HG02763 (cell line): Measurements from ENCODE around the gene STOML2.

ENCODE experiments used
- ATAC-seq: cut with Tn5 transposase; IDR thresholded peaks from one replicate; pipeline ENCODE4 v1.9.1; 2021; ENCODE audit warnings: mild to moderate bottlenecking, moderate library complexity; ENCODE audit not compliant: unreplicated experiment

STOML2 gene

DNA sequence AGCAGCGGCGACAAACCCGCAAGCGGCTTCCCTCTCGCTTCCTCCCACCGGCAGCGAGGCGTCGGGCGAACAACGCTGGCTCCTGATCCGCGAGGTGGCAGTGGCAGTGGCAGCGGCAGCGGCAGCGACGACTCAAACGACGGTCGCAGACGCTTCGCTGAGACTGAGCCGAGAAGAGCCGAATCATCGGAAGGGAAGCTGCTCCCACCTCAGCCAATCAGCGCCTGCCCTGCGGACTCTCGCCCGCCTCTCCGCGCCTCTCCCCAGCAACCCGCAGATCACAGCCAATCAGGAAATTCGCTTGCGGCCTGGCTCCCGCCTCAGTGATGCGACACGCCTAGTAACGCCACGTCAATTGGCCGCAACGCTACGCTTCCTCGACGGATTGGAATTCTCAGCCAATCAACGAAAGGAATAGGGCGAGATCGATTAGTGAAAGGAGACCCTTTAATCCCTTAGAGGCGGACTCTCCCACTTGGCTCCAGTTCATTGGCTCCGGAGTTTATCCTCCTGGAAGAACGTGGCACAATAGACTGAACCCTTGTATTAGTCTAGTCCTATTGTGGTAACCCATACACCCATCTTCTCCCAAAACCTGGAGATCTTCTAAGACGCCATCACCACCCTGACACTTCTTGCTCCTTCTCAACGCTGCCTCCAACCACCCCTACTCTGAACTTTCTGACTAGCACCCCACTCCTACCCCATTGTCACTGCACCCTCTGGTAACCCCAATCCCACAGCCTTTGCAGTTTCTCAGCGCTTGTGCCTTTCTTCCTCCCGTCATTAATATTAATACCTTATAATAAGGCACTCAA lies 30.3 kb downstream of the STOML2 start, which contains the start of gene VCP:
Gene VCP (minus strand): TSS at position 165 of the 818 bp plus-strand sequence. CDS start 272 bp downstream, outside the sequence.
- ATAC-seq: peak; percentile 90

DNA sequence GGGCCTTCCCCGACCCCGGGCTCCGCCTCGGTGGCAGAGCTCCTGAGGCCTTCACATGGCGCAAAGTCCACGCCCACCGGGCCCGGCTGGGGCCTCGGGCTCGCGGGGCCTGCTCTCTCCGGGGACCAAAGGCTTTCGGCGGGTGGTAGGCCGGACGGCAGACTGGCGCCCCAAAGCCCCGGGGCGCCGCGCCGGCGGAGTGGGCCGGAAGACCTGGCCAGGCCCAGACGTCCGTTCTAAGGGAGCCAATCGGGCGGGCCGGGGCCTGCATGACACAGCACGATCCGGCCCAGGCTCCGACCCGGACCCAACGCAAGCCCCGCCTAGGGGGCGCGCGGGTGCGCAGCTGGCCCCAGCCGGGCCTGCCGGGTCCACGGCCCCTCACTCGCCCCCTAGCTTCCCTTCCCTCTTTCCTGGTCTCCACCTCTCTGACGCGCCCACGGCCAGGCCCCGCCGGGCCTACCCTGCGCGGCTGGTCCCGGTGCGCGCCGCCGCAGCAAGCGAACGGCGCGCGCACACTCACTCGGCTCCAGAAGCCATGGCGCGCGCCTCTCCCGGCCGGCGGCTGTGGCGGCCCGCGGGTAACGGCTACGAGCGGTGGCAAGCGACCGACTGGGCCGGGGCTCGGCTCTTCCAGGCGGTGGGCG lies 31.0 kb downstream of the STOML2 start:
- ATAC-seq: peak; percentile 44

DNA sequence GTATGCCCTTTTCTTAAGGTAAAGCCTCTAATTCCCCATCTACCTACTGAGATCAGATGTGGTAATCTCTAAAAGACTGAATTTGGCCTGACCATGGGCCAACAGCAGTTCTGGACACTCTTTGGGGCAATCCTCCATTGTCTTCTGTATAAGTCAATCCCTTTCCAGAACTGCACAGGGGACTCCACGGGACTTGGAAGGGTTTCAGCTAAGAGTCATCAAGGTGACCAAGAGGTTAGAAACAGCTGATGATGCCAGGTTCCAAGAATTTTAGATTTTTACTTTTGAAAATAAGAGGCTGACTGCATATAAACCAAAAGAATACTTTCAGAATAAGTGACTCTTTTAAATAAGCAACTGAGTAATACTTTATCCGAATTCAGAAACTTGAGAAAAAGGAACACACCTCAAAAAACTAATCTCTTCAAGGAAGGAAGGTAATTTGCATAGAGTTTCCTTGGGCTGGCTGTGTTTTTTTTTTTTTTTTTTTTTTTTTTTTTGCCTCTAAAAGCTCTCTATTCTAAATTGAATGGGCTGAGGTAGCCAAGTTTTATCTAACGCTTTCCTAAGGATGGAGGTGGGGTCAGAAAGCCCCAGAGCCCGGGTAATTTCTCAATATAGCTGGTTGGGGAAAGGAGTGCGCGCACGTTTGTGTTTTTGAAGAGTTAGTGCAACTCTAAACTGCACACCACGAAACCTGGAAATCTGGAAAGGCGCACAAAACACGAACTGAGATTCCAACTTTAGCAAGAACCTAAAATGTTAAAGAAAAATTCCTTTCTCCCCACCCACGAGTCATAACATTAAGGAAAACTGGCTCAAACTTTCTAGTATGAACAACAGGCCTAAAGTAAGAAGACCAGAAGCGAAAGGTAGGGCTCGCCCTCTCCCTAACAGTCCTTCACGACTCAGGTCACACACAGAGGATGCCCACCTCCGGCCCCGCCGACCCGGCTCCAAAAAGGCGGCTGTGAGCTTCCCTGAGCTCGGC lies 31.8 kb downstream of the STOML2 start:
- ATAC-seq: no peak

DNA sequence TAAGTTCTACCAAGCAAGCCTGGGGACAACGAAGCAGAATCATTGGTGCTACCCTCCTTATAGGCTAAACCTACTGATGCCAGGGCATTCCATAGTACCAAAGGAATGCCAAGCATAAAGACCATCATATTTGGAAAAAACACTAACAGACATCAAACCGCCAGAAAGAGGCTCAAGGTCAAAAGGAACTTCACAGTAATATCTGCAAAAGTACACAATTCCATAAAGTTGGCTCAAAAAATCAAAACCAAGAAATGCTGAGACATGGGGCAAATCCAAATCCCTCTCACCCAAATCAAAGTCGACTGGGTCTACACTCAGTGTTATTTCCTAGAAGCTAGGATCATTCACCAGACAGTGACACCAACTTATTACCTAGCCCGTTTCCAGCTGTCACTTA lies 33.9 kb downstream of the STOML2 start:
- no peak for ATAC-seq

DNA sequence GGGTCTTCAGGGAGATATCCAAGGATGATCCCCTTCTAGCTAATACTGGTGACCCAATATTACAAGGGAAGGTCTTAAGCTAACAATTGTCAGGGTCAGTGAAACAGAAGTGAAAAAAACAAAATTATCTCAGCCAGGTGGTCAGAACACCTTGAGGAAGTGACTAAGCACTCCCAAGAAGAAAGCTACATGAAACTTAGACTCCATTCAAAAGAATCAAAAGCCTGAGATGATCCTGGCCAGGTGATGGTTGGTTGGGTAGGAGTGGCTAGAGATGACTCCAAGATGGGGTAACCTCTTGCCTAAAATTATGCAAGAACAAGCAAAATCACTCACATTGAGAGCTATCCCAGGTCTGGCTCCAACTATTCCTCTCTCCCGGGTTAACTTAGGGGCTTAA lies 35.9 kb downstream of the STOML2 start:
- ATAC-seq: no peak

DNA sequence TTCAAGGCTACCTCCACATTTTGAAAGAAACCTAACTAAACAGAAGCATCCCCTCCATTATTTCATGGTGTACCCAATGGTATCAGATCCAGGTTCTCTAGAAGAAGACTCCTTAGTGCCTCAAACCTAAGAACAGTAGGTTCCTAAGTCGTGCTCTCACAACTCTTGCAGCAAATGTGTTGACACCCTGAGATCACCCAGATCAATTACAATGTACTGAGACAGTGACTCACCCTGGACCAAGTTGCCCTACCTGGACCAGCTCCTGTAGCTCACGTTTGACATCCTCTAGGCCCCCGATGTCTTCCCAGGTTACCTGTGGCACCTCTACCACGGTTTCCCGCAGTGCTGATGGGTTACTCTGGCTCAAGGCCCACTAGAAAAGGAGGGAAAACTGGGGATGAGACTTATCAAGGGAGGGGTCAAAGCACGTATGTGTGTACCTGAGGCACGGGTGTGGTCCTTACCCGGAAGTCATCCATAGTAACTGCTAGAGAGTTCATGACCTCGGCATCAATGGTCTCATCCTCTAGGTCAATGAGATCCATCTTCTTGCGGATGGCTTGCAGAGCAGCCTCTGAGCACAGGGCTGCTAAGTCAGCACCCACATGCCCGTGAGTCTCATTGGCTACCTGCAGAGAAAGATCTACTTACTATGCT lies 42.3 kb downstream of the STOML2 start:
- ATAC-seq: no peak

DNA sequence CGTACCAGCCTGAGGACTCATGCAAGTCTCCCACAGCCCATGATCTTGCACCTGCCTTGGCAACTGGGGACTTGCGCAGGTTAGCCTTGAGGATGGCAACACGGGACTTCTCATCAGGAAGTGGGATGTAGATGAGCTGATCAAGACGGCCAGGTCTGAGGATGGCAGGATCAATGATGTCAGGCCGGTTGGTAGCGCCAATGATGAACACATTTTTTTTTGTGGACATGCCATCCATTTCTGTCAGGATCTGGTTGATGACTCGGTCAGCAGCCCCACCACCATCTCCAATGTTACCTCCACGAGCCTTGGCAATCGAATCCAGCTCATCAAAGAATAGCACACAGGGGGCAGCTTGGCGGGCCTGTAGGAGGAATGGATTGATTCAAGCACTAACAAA lies 43.5 kb downstream of the STOML2 start:
- ATAC-seq: no peak

DNA sequence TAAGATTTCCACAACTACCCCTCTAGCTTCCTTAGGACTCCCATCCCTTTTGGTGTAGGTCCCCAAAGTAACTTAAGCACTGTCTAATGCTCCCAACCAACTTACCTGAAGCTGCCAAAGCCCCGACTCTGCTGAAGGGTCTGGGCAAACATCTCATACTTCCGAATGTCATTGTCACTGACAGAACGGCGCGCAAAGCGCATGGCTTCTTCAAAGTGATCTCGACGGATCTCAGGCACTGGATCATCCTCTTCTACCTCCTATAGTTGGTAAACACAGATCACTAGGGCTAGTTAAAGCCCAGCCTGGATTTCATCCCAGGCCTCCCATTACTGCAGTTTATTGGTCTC lies 45.7 kb downstream of the STOML2 start:
- no peak for ATAC-seq

DNA sequence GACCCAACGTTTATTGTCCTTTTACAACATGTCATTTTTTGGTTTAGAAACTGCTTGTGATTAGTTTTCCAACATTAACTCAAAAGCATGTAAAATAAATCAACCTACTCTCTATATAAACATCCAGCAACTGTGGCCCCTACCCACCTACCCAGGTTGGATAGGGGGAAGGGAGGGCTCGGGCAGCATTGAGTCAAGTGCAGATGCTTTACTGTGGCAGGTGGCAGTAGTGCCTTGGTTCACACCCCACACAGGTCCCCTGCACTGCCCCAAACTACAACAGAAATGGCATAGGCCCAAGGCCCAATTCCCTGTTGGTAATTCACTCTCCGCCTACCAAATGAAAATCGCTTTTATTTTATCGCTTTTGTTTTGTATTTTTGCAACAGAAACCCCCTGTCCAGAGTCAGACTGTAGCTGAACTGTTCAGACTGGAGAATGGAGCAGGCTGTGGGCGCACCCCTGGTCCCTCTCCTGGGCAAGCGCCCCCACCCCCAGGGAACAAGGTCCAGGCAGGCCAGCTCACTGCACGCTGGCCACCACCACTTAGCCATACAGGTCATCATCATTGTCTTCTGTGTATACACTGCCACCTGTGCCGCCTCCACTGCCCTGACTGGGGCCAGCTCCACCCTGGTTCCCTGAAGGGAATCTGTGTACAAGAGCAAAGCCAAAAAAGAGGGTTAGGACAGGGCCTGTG lies 46.2 kb downstream of the STOML2 start:
- ATAC-seq: no peak

DNA sequence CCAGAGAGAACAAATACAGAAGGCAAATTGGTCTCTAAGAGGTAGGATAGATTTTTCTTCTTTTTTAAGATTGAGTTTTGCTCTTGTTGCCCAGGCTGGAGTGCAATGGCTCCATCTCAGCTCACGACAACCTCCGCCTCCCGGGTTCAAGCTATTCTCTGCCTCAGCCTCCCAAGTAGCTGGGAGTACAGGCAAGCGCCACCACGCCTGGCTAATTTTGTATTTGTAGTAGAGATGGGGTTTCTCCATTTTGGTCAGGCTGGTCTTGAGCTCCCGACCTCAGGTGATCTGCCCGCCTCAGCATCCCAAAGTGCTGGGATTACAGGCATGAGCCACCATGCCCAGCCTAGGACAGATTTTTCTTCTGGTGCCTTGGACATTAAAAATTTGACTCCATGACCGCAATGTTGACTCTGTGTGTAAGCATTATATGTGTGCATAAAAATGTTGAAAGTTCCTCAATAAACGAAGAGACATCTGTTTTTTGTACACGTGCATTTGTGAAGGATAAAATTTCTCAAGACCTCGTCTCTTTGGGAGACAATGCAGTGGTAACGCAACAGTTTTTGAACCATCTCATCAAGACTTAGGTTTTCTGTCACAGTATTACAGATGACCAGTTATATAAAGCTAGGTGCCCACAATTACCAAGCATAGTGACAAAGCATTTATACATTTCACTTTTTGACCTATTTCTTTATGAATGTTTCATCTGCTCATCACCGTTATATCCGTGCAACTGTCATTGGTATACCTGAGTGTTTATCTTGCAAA lies 47.9 kb downstream of the STOML2 start:
- ATAC-seq: no peak

DNA sequence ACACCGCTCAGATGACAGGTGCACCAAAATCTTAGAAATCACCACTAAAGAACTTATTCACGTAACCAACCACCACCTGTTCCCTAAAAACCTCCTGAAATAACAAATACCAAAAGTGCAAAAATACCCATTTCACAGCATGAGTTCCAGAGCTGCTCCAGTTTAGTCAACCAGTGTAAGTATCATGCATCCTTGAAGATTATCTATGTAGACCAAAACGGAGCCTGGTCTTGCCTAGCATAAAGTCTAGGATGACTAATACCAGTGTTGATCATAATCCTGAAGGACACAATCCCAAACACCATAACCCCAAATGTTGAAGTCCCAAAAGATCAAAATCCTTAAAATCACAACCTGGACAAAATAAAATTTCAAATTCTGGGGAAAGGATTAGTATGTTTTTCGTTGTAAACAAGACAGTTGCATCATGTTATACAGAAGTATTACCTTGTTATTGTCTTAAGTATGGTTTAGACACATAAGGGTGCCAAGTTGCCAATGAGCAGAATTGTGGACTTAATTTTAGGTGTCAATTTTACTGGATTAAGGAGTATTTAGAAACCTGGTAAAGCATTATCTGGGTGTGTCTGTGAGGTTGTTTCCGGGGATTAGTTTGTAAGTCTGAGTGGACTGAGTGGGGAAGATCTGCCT lies 48.6 kb downstream of the STOML2 start:
- ATAC-seq: no peak

DNA sequence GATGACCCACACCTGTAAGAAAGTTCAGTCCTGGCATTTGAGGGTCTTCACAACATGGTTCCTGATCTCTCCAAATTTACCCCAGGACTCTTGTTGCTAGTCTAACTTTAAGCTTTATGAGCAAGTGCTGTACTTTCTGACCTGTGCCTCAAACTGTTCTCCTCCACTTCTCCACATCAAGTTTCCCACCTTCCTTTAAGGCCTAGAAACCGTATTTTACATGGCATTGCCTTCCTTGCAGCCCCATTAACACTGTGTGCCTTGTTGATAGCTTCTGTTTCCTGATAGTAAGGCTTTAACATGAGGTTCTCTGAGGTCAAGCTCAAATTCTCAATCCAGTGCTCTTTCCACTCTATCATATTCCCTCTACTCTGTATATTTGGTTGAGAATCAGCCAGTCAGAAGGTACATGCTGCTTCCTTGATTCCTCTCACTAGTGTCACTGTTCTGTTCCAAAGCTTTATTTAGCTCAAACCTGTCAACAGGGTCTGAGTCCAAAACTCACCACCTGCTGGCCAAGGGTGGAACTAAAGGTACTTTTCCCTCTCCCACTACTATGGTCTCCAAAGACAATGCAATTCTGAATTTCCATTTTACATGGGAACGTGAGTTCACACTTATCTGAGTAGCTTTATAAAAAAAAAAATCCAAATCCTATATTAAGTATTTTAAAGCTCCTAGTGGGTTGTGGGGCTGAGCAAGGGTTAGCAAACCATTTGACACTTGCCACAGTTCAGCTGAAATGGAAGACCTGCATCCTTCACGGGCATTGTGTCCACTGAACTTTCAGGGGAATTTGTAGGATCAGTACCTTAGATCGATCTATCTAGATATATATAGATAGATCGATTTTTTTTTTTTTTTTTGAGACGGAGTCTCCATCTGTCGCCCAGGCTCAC lies 51.6 kb downstream of the STOML2 start:
- ATAC-seq: no peak
